K562 (cell line): ENCODE results near the gene TBC1D12. TPM values are rescaled to one million over a fixed set of nuclear protein-coding genes. Genes with fewer than 3 reads are reported as not detected.

Experiments
- ATAC-seq: fragments of 200-7000 bp; cut with Tn5 transposase; 3 replicates; pipeline ENCODE4 v1.9.1; 2020; ENCODE audit warnings: moderate library complexity
- BruUV-seq: library from RNA; stranded (reverse); fragments of 400-500 nt; replicated peaks from 2 replicates; lab custom pipeline; 2021; lab: Mats Ljungman, UMichigan
- CTCF ChIA-PET: fragments of 300-600 bp; formaldehyde crosslinking; extraction: SDS; loops from one replicate; lab custom pipeline; 2021; ENCODE audit warnings: low intra/inter-chr PET ratio; lab: Yijun Ruan, JAX
- POLR2A ChIA-PET: fragments of 300-600, 350-650 bp; sonication (Branson Sonifier 250); formaldehyde crosslinking; extraction: SDS; loops from one replicate; lab custom pipeline; 2021; ENCODE audit warnings: antibody characterized with exemption, inconsistent platforms; lab: Yijun Ruan, JAX
- DNase-seq, 4 experiments: peaks; one replicate each; pipeline versions ENCODE4 v3.0.0 to v3.0.0-alpha.2; 2011 to 2018; ENCODE audit warnings: low spot score in 3 of 4, mixed read lengths in 3 of 4; ENCODE audit errors: extremely low read depth in 1 of 4
- FAIRE-seq: peaks from 2 replicates; lab custom pipeline; 2011; peaks lifted over from hg19 to GRCh38; lab: Jason Lieb, UNC
- H2AFZ ChIP-seq: 2 replicates; pipeline ENCODE4 v1.6.0; 2011; ENCODE audit warnings: low read depth, low read length, control low read depth, inconsistent platforms
- H3K27ac ChIP-seq: fragments of 200-600 bp; 3 replicates; pipeline ENCODE4 v1.8.0; 2011; ENCODE audit warnings: low read depth, mild to moderate bottlenecking, control low read depth, inconsistent platforms, low read length, moderate library complexity, mixed read lengths; ENCODE audit errors: extremely low read depth
- H3K27me3 ChIP-seq, 2 experiments: fragments of 300-600 bp in 1 of 2; 2 replicates in 1 of 2; 3 replicates in 1 of 2; pipeline versions ENCODE4 v1.6.0 to v1.8.0; 2011; ENCODE audit warnings: inconsistent platforms in 2 of 2, low read length in 2 of 2, mild to moderate bottlenecking in 1 of 2, mixed read lengths in 1 of 2, moderate library complexity in 1 of 2; ENCODE audit not compliant: control insufficient read depth in 2 of 2, insufficient read depth in 2 of 2
- H3K36me3 ChIP-seq: fragments of 300-600 bp; 3 replicates; pipeline ENCODE4 v1.8.0; 2011; ENCODE audit warnings: mild to moderate bottlenecking, low read length, inconsistent platforms; ENCODE audit not compliant: control insufficient read depth, insufficient read depth
- H3K4me1 ChIP-seq, 2 experiments: fragments of 200-600 bp in 1 of 2; replicated peaks in 1 of 2; 2 replicates in 1 of 2; 3 replicates in 1 of 2; pipeline versions ENCODE4 v1.5.1 to v1.8.0; 2011; ENCODE audit warnings: inconsistent platforms in 2 of 2, low read length in 2 of 2, mild to moderate bottlenecking in 1 of 2, mixed read lengths in 1 of 2, moderate library complexity in 1 of 2; ENCODE audit not compliant: control insufficient read depth in 2 of 2, insufficient read depth in 2 of 2
- H3K4me2 ChIP-seq: 2 replicates; pipeline ENCODE4 v1.6.1; 2011; ENCODE audit warnings: low read length, control low read depth, inconsistent platforms, mixed read lengths; ENCODE audit not compliant: insufficient read depth
- H3K4me3 ChIP-seq: fragments of 200-600 bp; sonication (generic), shearing (Covaris generic); 2 replicates; pipeline ENCODE4 v1.5.1; 2016; ENCODE audit warnings: control low read depth, inconsistent platforms
- H3K79me2 ChIP-seq: fragments of 200-600 bp; 3 replicates; pipeline ENCODE4 v1.8.0; 2011; ENCODE audit warnings: low read length, inconsistent platforms; ENCODE audit not compliant: control insufficient read depth, insufficient read depth
- H3K9ac ChIP-seq, 2 experiments: 2 replicates each; pipeline versions ENCODE4 v1.6.0 to v1.6.1; 2011; ENCODE audit warnings: low read depth in 2 of 2, low read length in 2 of 2, control low read depth in 1 of 2, inconsistent platforms in 1 of 2, mild to moderate bottlenecking in 1 of 2, mixed read lengths in 1 of 2; ENCODE audit not compliant: insufficient read depth in 1 of 2
- H3K9me1 ChIP-seq: one replicate; pipeline ENCODE4 v1.6.0; 2011; ENCODE audit warnings: inconsistent platforms, mild to moderate bottlenecking, low read length, moderate library complexity; ENCODE audit not compliant: control insufficient read depth, insufficient read depth
- H3K9me3 ChIP-seq: replicated peaks from 2 replicates; pipeline ENCODE4 v1.5.1; 2011; ENCODE audit warnings: low read depth, low read length, inconsistent platforms; ENCODE audit not compliant: control insufficient read depth, insufficient read depth
- H4K20me1 ChIP-seq: replicated peaks from 2 replicates; pipeline ENCODE4 v1.6.1; 2011; ENCODE audit warnings: low read length, inconsistent platforms, mixed read lengths; ENCODE audit not compliant: control insufficient read depth, insufficient read depth
- DNMT1 ChIP-seq: fragments of 450-650 bp; IDR thresholded peaks from 2 replicates; pipeline ENCODE4 v1.6.1; 2016; ENCODE audit warnings: antibody characterized with exemption, mild to moderate bottlenecking
- GTF2F1 ChIP-seq: IDR thresholded peaks from 2 replicates; pipeline ENCODE4 v1.6.1; 2011; ENCODE audit warnings: low read depth, low read length, improper control_type of control experiment
- HMBOX1 ChIP-seq: sonication (generic); IDR thresholded peaks from 2 replicates; pipeline ENCODE4 v1.6.1; 2016
- ZNF12 ChIP-seq: sonication (generic); formaldehyde crosslinking; IDR thresholded peaks from 2 replicates; pipeline ENCODE4 v1.4.0; 2020; ENCODE audit warnings: mild to moderate bottlenecking, missing genetic modification reagents
- WGBS: fragments of 100-300 bp; shearing (Covaris generic); methylation state at CpG from one replicate; pipeline ENCODE4 v1.1.6; 2016; ENCODE audit warnings: low coverage, mixed read lengths; ENCODE audit not compliant: insufficient coverage; ENCODE audit errors: missing lambda C conversion rate; 5-methylcytosine and 5-hydroxymethylcytosine counted together
- in situ Hi-C: fragments of 300-500 bp; cut with MboI; formaldehyde crosslinking; loops from 4 replicates; pipeline ENCODE4 v1.15.0; 2018; ENCODE audit warnings: inconsistent platforms, mixed read lengths
- intact Hi-C: fragments of 100-400 bp; cut with micrococcal nuclease; formaldehyde crosslinking; loops from 2 replicates; pipeline ENCODE4 v1.14.2; 2022
- polyA plus RNA-seq, 8 experiments: library from polyadenylated mRNA; depleted of rRNA in 4 of 8; stranded (reverse) in 5 of 8; unstranded in 3 of 8; fragments of >200 nt; fragmentation: Nextera tagmentation in 2 of 8; fragmentation: Illumina TruSeq in 1 of 8; extraction: Ambion mirVana in 2 of 8; extraction: Trizol in 1 of 8; gene quantifications; 2 replicates each; pipeline versions ENCODE4 v1.2.1 to v1.2.3, GENCODE V29; 2011 to 2014; ENCODE audit warnings: inconsistent platforms in 1 of 8, missing spikeins in 1 of 8
- total RNA-seq, 7 experiments: library from RNA; depleted of rRNA in 6 of 7; stranded (reverse); fragments of >200 nt in 6 of 7; fragmentation: Illumina TruSeq in 2 of 7; extraction: Trizol in 2 of 7; gene quantifications; 2 replicates each; pipeline versions ENCODE4 v1.2.1 to v1.2.3, GENCODE V29; 2011 to 2021; ENCODE audit warnings: low replicate concordance in 1 of 7

The TBC1D12 gene
- total and polyA plus RNA-seq, 9 of the 15 experiments (the other 6 are each of a cell fraction or from before 2014, with no cell fraction given), result 2.1 to 6.7 (median 3.9) TPM

DNA sequence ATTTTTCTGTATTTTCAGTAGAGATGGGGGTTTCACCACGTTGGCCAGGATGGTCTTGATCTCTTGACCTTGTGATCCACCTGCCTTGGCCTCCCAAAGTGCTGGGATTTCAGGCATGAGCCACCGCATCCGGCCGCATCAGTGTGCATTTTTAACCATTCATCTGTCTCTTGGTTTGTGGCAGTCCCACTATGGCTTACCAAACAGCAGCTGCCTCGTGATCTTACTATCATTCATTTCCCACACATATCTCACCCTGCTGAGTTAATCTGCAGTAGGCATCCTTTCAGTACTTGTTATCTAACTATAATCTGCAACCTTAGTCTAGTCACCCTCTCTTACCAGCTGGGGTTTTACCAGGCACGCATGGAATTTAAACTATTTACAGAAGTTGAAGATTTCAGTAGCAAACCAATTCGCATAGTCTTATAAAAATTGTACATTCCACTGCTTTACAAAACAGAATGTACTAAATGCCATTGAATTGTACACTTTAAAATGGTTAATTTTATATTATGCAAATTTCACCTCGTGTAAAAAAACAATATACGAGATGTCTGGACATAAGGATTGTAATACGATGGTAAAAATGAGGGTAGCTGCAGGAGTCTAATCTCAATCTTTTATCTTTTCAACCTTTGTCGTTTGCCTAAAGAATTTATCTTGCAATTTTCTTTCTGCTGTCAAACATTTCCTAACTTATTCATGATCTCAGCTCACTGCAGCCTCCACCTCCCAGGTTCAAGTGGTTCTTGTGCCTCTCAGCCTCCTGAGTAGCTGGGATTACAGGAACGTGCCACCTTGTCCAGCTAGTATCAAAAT, 4.6 kb upstream of the TBC1D12 start:
- TF ChIP-seq ZNF12 (CRISPR knock-in tag) (no peak), HMBOX1 (peak; percentile 79), GTF2F1 (no peak), DNMT1 (no peak)
- no TSS peak for BruUV-seq
- H3K27ac ChIP-seq, result no peak overlapping the region
- H3K4me1 ChIP-seq, result peaks cover 0 to 11% of the 10 kb centered on the region in 2 experiments; a peak in 3 of 5 replicates
- ChIA-PET CTCF (no interaction called here), POLR2A (no interaction called here)
- no peaks in the 10 kb centered on the region for H3K27me3 ChIP-seq
- DNase-seq, result peak in 2 of 4 experiments; percentile 5 to 6
- H3K79me2 ChIP-seq, result no peaks in the 10 kb centered on the region; the same call in 2 of the 3 replicates
- no peak overlapping the region for H3K4me3 ChIP-seq
- no peak overlapping the region for H3K4me2 ChIP-seq
- ATAC-seq, result no peak
- intact Hi-C loops (no loop called here), in situ Hi-C loops (no loop called here)
- H3K9me1 ChIP-seq, result no peaks in the 10 kb centered on the region
- H3K9ac ChIP-seq, result no peak overlapping the region
- no peaks in the 10 kb centered on the region for H3K36me3 ChIP-seq
- no peak for FAIRE-seq
- WGBS, result 19% methylated on average over 12 of the region's 12 CpGs
- no peaks in the 10 kb centered on the region for H3K9me3 ChIP-seq
- no peaks in the 10 kb centered on the region for H4K20me1 ChIP-seq
- 0 out of 2 replicates have a peak overlapping the region, but pooled peaks have one; percentile 16 for H2AFZ ChIP-seq
